Measurements from ENCODE around the gene CLTCL1. TPM values are rescaled to one million over a fixed set of nuclear protein-coding genes. Genes with fewer than 3 reads are reported as not detected.
A peak's percentile ranks its signal among the peaks of the same experiment; 100 is the strongest.

Gene CLTCL1
- total and polyA plus RNA-seq, 9 of the 15 experiments (the other 6 are each of a cell fraction or from before 2014, with no cell fraction given) = 1.1 to 11.7 (median 5.0) TPM

GRCh38 chr22:19218541-19219233, 72.8 kb downstream of the CLTCL1 start (continued):
- TF ChIP-seq, protein P1, sequence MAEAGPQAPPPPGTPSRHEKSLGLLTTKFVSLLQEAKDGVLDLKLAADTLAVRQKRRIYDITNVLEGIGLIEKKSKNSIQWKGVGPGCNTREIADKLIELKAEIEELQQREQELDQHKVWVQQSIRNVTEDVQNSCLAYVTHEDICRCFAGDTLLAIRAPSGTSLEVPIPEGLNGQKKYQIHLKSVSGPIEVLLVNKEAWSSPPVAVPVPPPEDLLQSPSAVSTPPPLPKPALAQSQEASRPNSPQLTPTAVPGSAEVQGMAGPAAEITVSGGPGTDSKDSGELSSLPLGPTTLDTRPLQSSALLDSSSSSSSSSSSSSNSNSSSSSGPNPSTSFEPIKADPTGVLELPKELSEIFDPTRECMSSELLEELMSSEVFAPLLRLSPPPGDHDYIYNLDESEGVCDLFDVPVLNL (CRISPR knock-in tag; IDR thresholded peaks at IDR 0.05; ENCODE audit: low read depth) = 0 out of 2 replicates have a peak, but pooled peaks have one; percentile 39
- TF ChIP-seq SETDB1 (IDR thresholded peaks at IDR 0.05; ENCODE audit: low read length) (peak; percentile 37), KAT7 (CRISPR knock-in tag; IDR thresholded peaks at IDR 0.05; ENCODE audit: borderline replicate concordance) (no peak), SMAD1 (IDR thresholded peaks at IDR 0.05; ENCODE audit: low read depth, low read length, partially characterized antibody) (peak; percentile 62), E2F5 (CRISPR knock-in tag; IDR thresholded peaks at IDR 0.05) (peak; percentile 73; the same call in 1 of the 2 replicates), TEAD4 (IDR thresholded peaks at IDR 0.05; ENCODE audit: low read length) (no peak), TEAD4 (CRISPR knock-in tag; IDR thresholded peaks at IDR 0.05; ENCODE audit: borderline replicate concordance) (peak; percentile 88; the same call in 1 of the 2 replicates), DMBX1 (CRISPR knock-in tag; IDR thresholded peaks at IDR 0.05; ENCODE audit: borderline replicate concordance) (peak; percentile 11; the same call in 1 of the 2 replicates), THAP7 (CRISPR knock-in tag; IDR thresholded peaks at IDR 0.05) (no peak), PRMT5 (CRISPR knock-in tag; IDR thresholded peaks at IDR 0.05) (0 out of 2 replicates have a peak, but pooled peaks have one; percentile 73), ZNF384 (IDR thresholded peaks at IDR 0.05; ENCODE audit: low read depth, low read length) (no peak), NR2C1 (IDR thresholded peaks at IDR 0.05) (no peak), NR2C1 (tag; IDR thresholded peaks at IDR 0.05) (no peak; the same call in 1 of the 2 replicates), RCOR1 (IDR thresholded peaks at IDR 0.05; ENCODE audit: borderline replicate concordance in 1 of 2, low read depth in 2 of 2, low read length in 2 of 2) (no peak)
- TF ChIP-seq, protein P2, sequence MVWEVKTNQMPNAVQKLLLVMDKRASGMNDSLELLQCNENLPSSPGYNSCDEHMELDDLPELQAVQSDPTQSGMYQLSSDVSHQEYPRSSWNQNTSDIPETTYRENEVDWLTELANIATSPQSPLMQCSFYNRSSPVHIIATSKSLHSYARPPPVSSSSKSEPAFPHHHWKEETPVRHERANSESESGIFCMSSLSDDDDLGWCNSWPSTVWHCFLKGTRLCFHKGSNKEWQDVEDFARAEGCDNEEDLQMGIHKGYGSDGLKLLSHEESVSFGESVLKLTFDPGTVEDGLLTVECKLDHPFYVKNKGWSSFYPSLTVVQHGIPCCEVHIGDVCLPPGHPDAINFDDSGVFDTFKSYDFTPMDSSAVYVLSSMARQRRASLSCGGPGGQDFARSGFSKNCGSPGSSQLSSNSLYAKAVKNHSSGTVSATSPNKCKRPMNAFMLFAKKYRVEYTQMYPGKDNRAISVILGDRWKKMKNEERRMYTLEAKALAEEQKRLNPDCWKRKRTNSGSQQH (CRISPR knock-in tag; IDR thresholded peaks at IDR 0.05) = no peak
- TF ChIP-seq, protein P3, sequence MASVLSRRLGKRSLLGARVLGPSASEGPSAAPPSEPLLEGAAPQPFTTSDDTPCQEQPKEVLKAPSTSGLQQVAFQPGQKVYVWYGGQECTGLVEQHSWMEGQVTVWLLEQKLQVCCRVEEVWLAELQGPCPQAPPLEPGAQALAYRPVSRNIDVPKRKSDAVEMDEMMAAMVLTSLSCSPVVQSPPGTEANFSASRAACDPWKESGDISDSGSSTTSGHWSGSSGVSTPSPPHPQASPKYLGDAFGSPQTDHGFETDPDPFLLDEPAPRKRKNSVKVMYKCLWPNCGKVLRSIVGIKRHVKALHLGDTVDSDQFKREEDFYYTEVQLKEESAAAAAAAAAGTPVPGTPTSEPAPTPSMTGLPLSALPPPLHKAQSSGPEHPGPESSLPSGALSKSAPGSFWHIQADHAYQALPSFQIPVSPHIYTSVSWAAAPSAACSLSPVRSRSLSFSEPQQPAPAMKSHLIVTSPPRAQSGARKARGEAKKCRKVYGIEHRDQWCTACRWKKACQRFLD (CRISPR knock-in tag; IDR thresholded peaks at IDR 0.05) = peak; percentile 42; the same call in 1 of the 2 replicates
- TF ChIP-seq, protein P4, sequence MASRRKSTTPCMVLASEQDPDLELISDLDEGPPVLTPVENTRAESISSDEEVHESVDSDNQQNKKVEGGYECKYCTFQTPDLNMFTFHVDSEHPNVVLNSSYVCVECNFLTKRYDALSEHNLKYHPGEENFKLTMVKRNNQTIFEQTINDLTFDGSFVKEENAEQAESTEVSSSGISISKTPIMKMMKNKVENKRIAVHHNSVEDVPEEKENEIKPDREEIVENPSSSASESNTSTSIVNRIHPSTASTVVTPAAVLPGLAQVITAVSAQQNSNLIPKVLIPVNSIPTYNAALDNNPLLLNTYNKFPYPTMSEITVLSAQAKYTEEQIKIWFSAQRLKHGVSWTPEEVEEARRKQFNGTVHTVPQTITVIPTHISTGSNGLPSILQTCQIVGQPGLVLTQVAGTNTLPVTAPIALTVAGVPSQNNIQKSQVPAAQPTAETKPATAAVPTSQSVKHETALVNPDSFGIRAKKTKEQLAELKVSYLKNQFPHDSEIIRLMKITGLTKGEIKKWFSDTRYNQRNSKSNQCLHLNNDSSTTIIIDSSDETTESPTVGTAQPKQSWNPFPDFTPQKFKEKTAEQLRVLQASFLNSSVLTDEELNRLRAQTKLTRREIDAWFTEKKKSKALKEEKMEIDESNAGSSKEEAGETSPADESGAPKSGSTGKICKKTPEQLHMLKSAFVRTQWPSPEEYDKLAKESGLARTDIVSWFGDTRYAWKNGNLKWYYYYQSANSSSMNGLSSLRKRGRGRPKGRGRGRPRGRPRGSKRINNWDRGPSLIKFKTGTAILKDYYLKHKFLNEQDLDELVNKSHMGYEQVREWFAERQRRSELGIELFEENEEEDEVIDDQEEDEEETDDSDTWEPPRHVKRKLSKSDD (conservative IDR thresholded peaks at IDR 0.05; ENCODE audit: low read length) = peak; percentile 46; the same call in 1 of the 2 replicates
